Activated naive CD8-positive, alpha-beta T cell treated with anti-CD3 and anti-CD28 coated beads, Interleukin-2, amount 10 ng/mL, durations not matched to agents 7 days and 5 days (primary cell): ENCODE measurements around the gene YLPM1. TPM values are rescaled to one million over a fixed set of nuclear protein-coding genes. Genes with fewer than 3 reads are reported as not detected.

Source experiments
- ATAC-seq: fragments of 150-1000 bp; cut with Tn5 transposase; one replicate; pipeline ENCODE4 v1.10.0; 2021; ENCODE audit warnings: low read depth, moderate library complexity
- POLR2A ChIA-PET: fragments of 350-600 bp; sonication (Branson Sonifier 250); formaldehyde crosslinking; loops from one replicate; lab custom pipeline; 2021; ENCODE audit warnings: antibody characterized with exemption; lab: Charles Lee
- DNase-seq: peaks from one replicate; pipeline ENCODE4 v3.0.0; 2021
- H3K27ac Mint-ChIP-seq: one replicate; pipeline ENCODE4 v1.8.0; 2022; ENCODE audit warnings: mild to moderate bottlenecking, mixed read lengths
- H3K27me3 Mint-ChIP-seq: one replicate; pipeline ENCODE4 v1.8.0; 2022; ENCODE audit warnings: mild to moderate bottlenecking, moderate library complexity, mixed read lengths
- H3K36me3 Mint-ChIP-seq: one replicate; pipeline ENCODE4 v1.8.0; 2021; ENCODE audit warnings: mild to moderate bottlenecking, mixed read lengths
- H3K4me1 Mint-ChIP-seq: one replicate; pipeline ENCODE4 v1.8.0; 2021; ENCODE audit warnings: mixed read lengths
- H3K4me3 Mint-ChIP-seq: one replicate; pipeline ENCODE4 v1.8.0; 2022; ENCODE audit warnings: mild to moderate bottlenecking, moderate library complexity, mixed read lengths
- H3K9me3 Mint-ChIP-seq: one replicate; pipeline ENCODE4 v1.8.0; 2021; ENCODE audit warnings: mixed read lengths
- total RNA-seq, 2 experiments: library from RNA; stranded (reverse); gene quantifications; one replicate each; pipeline ENCODE4 v1.2.3, GENCODE V29; 2021

The YLPM1 gene
- total RNA-seq, 2 experiments from 2014 or later: 71.7 to 74.4 TPM

- POLR2A ChIA-PET: interaction anchor here (1.0 to 1.4 kb wide), 3 partner anchors 45 to 228 kb away, joined by 3 to 6 read pairs (median 3); partner anchors contain the start of genes DLST and YLPM1
Observed at GRCh38 chr14:74836251-74836960, 73.3 kb downstream of the YLPM1 start.

GRCh38 chr14:74838166-74838565, 75.0 kb downstream of the YLPM1 start:
- Mint-ChIP-seq H3K4me1 (peaks cover 54% of the 10 kb centered on the region), H3K4me3 (peak overlapping the region; percentile 85), H3K9me3 (no peaks in the 10 kb centered on the region), H3K36me3 (peaks cover 15% of the 10 kb centered on the region), H3K27me3 (no peaks in the 10 kb centered on the region), H3K27ac (peak overlapping the region; percentile 95)
- ATAC-seq: no peak
- POLR2A ChIA-PET: interaction anchor here (0.7 kb wide), 1 partner anchor 15 kb away, joined by 3 read pairs; no protein-coding TSS in a partner anchor
- DNase-seq: no peak

More at GRCh38 chr14:74836251-74836960, 73.3 kb downstream of the YLPM1 start:
- ATAC-seq (no peak), DNase-seq (no peak)
- H3K9me3 Mint-ChIP-seq: no peaks in the 10 kb centered on the region
- H3K27ac Mint-ChIP-seq: peak overlapping the region; percentile 81
- H3K4me3 Mint-ChIP-seq: peak overlapping the region; percentile 60
- H3K36me3 Mint-ChIP-seq: peaks cover 15% of the 10 kb centered on the region
- no peaks in the 10 kb centered on the region for H3K27me3 Mint-ChIP-seq
- H3K4me1 Mint-ChIP-seq: peaks cover 44% of the 10 kb centered on the region

- no peaks in the 10 kb centered on the region for H3K27me3 Mint-ChIP-seq
- H3K36me3 Mint-ChIP-seq: peaks cover 9% of the 10 kb centered on the region
- DNase-seq: no peak
- POLR2A ChIA-PET: interaction anchor here (1.2 kb wide), 1 partner anchor 45 kb away, joined by 4 read pairs; no protein-coding TSS in a partner anchor
- H3K9me3 Mint-ChIP-seq: no peaks in the 10 kb centered on the region
- peak overlapping the region; percentile 89 for H3K27ac Mint-ChIP-seq
- no peak for ATAC-seq
- peaks cover 46% of the 10 kb centered on the region for H3K4me1 Mint-ChIP-seq
- H3K4me3 Mint-ChIP-seq: peak overlapping the region; percentile 52
Observed at GRCh38 chr14:74840603-74841030, 77.5 kb downstream of the YLPM1 start.

GRCh38 chr14:74841230-74842207, 78.4 kb downstream of the YLPM1 start:
- DNase-seq (no peak), ATAC-seq (peak; percentile 93)
- POLR2A ChIA-PET: no interaction called here
- peaks cover 41% of the 10 kb centered on the region for H3K4me1 Mint-ChIP-seq
- H3K36me3 Mint-ChIP-seq: peaks cover 7% of the 10 kb centered on the region
- no peaks in the 10 kb centered on the region for H3K9me3 Mint-ChIP-seq
- peak overlapping the region; percentile 52 for H3K4me3 Mint-ChIP-seq
- no peaks in the 10 kb centered on the region for H3K27me3 Mint-ChIP-seq
- H3K27ac Mint-ChIP-seq: peak overlapping the region; percentile 89

- ATAC-seq (no peak), DNase-seq (no peak)
- peaks cover 26% of the 10 kb centered on the region for H3K4me1 Mint-ChIP-seq
- no peak overlapping the region for H3K27ac Mint-ChIP-seq
- no peaks in the 10 kb centered on the region for H3K27me3 Mint-ChIP-seq
- H3K36me3 Mint-ChIP-seq: peaks cover 7% of the 10 kb centered on the region
- H3K9me3 Mint-ChIP-seq: no peaks in the 10 kb centered on the region
- no peak overlapping the region for H3K4me3 Mint-ChIP-seq
- POLR2A ChIA-PET: no interaction called here
Observed at GRCh38 chr14:74843653-74844052, 80.5 kb downstream of the YLPM1 start.

- no peak for DNase-seq
- no peak overlapping the region for H3K4me3 Mint-ChIP-seq
- no peaks in the 10 kb centered on the region for H3K9me3 Mint-ChIP-seq
- H3K27me3 Mint-ChIP-seq: peaks cover 2% of the 10 kb centered on the region
- no peak overlapping the region for H3K27ac Mint-ChIP-seq
- H3K36me3 Mint-ChIP-seq: no peaks in the 10 kb centered on the region
- POLR2A ChIA-PET: no interaction called here
- ATAC-seq: no peak
- H3K4me1 Mint-ChIP-seq: peaks cover 12% of the 10 kb centered on the region
Observed at GRCh38 chr14:74846168-74846567, 83.1 kb downstream of the YLPM1 start.

- H3K9me3 Mint-ChIP-seq: no peaks in the 10 kb centered on the region
- H3K27ac Mint-ChIP-seq: no peak overlapping the region
- DNase-seq (no peak), ATAC-seq (no peak)
- no peaks in the 10 kb centered on the region for H3K36me3 Mint-ChIP-seq
- no peak overlapping the region for H3K4me3 Mint-ChIP-seq
- peaks cover 4% of the 10 kb centered on the region for H3K4me1 Mint-ChIP-seq
- POLR2A ChIA-PET: no interaction called here
- peaks cover 2% of the 10 kb centered on the region for H3K27me3 Mint-ChIP-seq
Observed at GRCh38 chr14:74846968-74847665, 84.0 kb downstream of the YLPM1 start.

- no peak overlapping the region for H3K27ac Mint-ChIP-seq
- H3K9me3 Mint-ChIP-seq: no peaks in the 10 kb centered on the region
- DNase-seq (no peak), ATAC-seq (no peak)
- H3K4me3 Mint-ChIP-seq: no peak overlapping the region
- no peaks in the 10 kb centered on the region for H3K36me3 Mint-ChIP-seq
- H3K4me1 Mint-ChIP-seq: peaks cover 10% of the 10 kb centered on the region
- POLR2A ChIA-PET: interaction anchor here (0.7 to 1.1 kb wide), 2 partner anchors 10 to 22 kb away, joined by 3 to 7 read pairs; no protein-coding TSS in a partner anchor
- peaks cover 2% of the 10 kb centered on the region for H3K27me3 Mint-ChIP-seq
Observed at GRCh38 chr14:74848768-74849167, 85.7 kb downstream of the YLPM1 start.

GRCh38 chr14:74852922-74853530, 89.9 kb downstream of the YLPM1 start:
- peaks cover 14% of the 10 kb centered on the region for H3K4me1 Mint-ChIP-seq
- H3K9me3 Mint-ChIP-seq: no peaks in the 10 kb centered on the region
- H3K27ac Mint-ChIP-seq: peak overlapping the region; percentile 18
- no peak overlapping the region for H3K4me3 Mint-ChIP-seq
- POLR2A ChIA-PET: interaction anchor here (0.6 to 1.3 kb wide), 4 partner anchors 9 to 53 kb away, joined by 3 to 4 read pairs (median 3); no protein-coding TSS in a partner anchor
- DNase-seq: no peak
- H3K27me3 Mint-ChIP-seq: peaks cover 2% of the 10 kb centered on the region
- peak; percentile 34 for ATAC-seq
- no peaks in the 10 kb centered on the region for H3K36me3 Mint-ChIP-seq

GRCh38 chr14:74853581-74853980, 90.5 kb downstream of the YLPM1 start:
- H3K36me3 Mint-ChIP-seq: no peaks in the 10 kb centered on the region
- no peak overlapping the region for H3K4me3 Mint-ChIP-seq
- H3K27ac Mint-ChIP-seq: no peak overlapping the region
- ATAC-seq (no peak), DNase-seq (no peak)
- peaks cover 2% of the 10 kb centered on the region for H3K27me3 Mint-ChIP-seq
- H3K9me3 Mint-ChIP-seq: no peaks in the 10 kb centered on the region
- POLR2A ChIA-PET: interaction anchor here (1.0 to 1.3 kb wide), 3 partner anchors 8 to 52 kb away, joined by 3 to 4 read pairs (median 3); no protein-coding TSS in a partner anchor
- H3K4me1 Mint-ChIP-seq: peaks cover 14% of the 10 kb centered on the region

- H3K36me3 Mint-ChIP-seq: no peaks in the 10 kb centered on the region
- H3K27ac Mint-ChIP-seq: no peak overlapping the region
- POLR2A ChIA-PET: interaction anchor here (1.2 kb wide), 1 partner anchor 47 kb away, joined by 3 read pairs; no protein-coding TSS in a partner anchor
- H3K9me3 Mint-ChIP-seq: no peaks in the 10 kb centered on the region
- DNase-seq: no peak
- H3K27me3 Mint-ChIP-seq: no peaks in the 10 kb centered on the region
- ATAC-seq: no peak
- H3K4me3 Mint-ChIP-seq: no peak overlapping the region
- peaks cover 14% of the 10 kb centered on the region for H3K4me1 Mint-ChIP-seq
Observed at GRCh38 chr14:74855021-74855420, 91.9 kb downstream of the YLPM1 start.

- ATAC-seq (no peak), DNase-seq (no peak)
- H3K4me3 Mint-ChIP-seq: no peak overlapping the region
- H3K4me1 Mint-ChIP-seq: peaks cover 14% of the 10 kb centered on the region
- POLR2A ChIA-PET: interaction anchor here (0.7 to 1.2 kb wide), 3 partner anchors 46 to 67 kb away, joined by 3 to 5 read pairs (median 3); no protein-coding TSS in a partner anchor
- no peaks in the 10 kb centered on the region for H3K27me3 Mint-ChIP-seq
- no peaks in the 10 kb centered on the region for H3K9me3 Mint-ChIP-seq
- no peaks in the 10 kb centered on the region for H3K36me3 Mint-ChIP-seq
- H3K27ac Mint-ChIP-seq: no peak overlapping the region
Observed at GRCh38 chr14:74855945-74856344, 92.8 kb downstream of the YLPM1 start.
